HCT116 (cell line): ENCODE data around the gene METTL26. TPM values are rescaled to one million over a fixed set of nuclear protein-coding genes. Genes with fewer than 3 reads are reported as not detected.

Experiments used
- ATAC-seq: fragments of 200-7000 bp; cut with Tn5 transposase; 2 replicates; pipeline ENCODE4 v1.9.1; 2020; ENCODE audit warnings: mild to moderate bottlenecking, moderate library complexity
- BruUV-seq: library from RNA; stranded (reverse); fragments of 400-500 nt; replicated peaks from 2 replicates; lab custom pipeline; 2021; lab: Mats Ljungman, UMichigan
- CTCF ChIA-PET: fragments of 300-600 bp; sonication (Branson Sonifier 250); formaldehyde crosslinking; loops from one replicate; lab custom pipeline; 2021; ENCODE audit warnings: antibody characterized with exemption; lab: Charles Lee
- POLR2A ChIA-PET: fragments of 300-600, 350-600 bp; sonication (Branson Sonifier 250); formaldehyde crosslinking; loops from one replicate; lab custom pipeline; 2021; ENCODE audit warnings: antibody characterized with exemption; lab: Charles Lee
- RAD21 ChIA-PET, 2 experiments: fragments of 300-600 bp; sonication (Branson Sonifier 250); formaldehyde crosslinking; loops; one replicate each; lab custom pipeline; 2023; ENCODE audit warnings: low total read pairs in 2 of 2; ENCODE audit not compliant: uncharacterized antibody in 2 of 2, unreplicated experiment in 2 of 2, low non-redundant PET in 1 of 2; lab: Charles Lee
- DNase-seq: peaks from one replicate; pipeline ENCODE4 v3.0.0-alpha.2; 2010; ENCODE audit warnings: low read depth, low spot score
- H2AFZ ChIP-seq: fragments of 200-600 bp; shearing (Covaris generic), sonication (generic); 2 replicates; pipeline ENCODE4 v1.6.1; 2017; ENCODE audit warnings: low read depth, mixed run types, mixed read lengths, antibody characterized with exemption, low read length; ENCODE audit not compliant: poor library complexity, severe bottlenecking
- H3K27ac ChIP-seq: 2 replicates; pipeline ENCODE4 v1.5.1; 2012; ENCODE audit warnings: low read depth, low read length
- H3K27me3 ChIP-seq: fragments of 200-600 bp; sonication (generic); 2 replicates; pipeline ENCODE4 v1.6.1; 2016; ENCODE audit warnings: mixed run types, low read length, mixed read lengths; ENCODE audit not compliant: insufficient read depth
- H3K36me3 ChIP-seq, 2 experiments: fragments of 200-500 bp in 1 of 2; fragments of 200-600 bp in 1 of 2; sonication (Bioruptor generic) in 1 of 2; sonication (generic) in 1 of 2; 2 replicates each; pipeline versions ENCODE4 v1.5.1 to v1.6.1; 2014 to 2016; ENCODE audit warnings: low read length in 2 of 2, inconsistent platforms in 1 of 2, mixed read lengths in 1 of 2, mixed run types in 1 of 2; ENCODE audit not compliant: insufficient read depth in 2 of 2, control insufficient read depth in 1 of 2
- H3K4me1 ChIP-seq, 2 experiments: fragments of 200-600 bp in 1 of 2; sonication (generic) in 1 of 2; 2 replicates each; pipeline versions ENCODE4 v1.5.1 to v1.6.1; 2012 to 2017; ENCODE audit warnings: low read length in 2 of 2, inconsistent platforms in 1 of 2, mild to moderate bottlenecking in 1 of 2, mixed read lengths in 1 of 2, mixed run types in 1 of 2, moderate library complexity in 1 of 2; ENCODE audit not compliant: insufficient read depth in 2 of 2, control insufficient read depth in 1 of 2
- H3K4me2 ChIP-seq: fragments of 200-600 bp; sonication (generic); 2 replicates; pipeline ENCODE4 v1.6.1; 2017; ENCODE audit warnings: mixed run types, low read length, mixed read lengths
- H3K4me3 ChIP-seq, 2 experiments: fragments of 200-600 bp in 1 of 2; sonication (generic) in 1 of 2; replicated peaks in 1 of 2; 2 replicates each; pipeline ENCODE4 v1.5.1; 2011 to 2016; ENCODE audit warnings: low read length in 2 of 2, control low read depth in 1 of 2, low read depth in 1 of 2, mild to moderate bottlenecking in 1 of 2, mixed read lengths in 1 of 2, mixed run types in 1 of 2
- H3K79me2 ChIP-seq: fragments of 200-600 bp; sonication (generic); 2 replicates; pipeline ENCODE4 v1.6.1; 2017; ENCODE audit warnings: mild to moderate bottlenecking, mixed run types, low read length, moderate library complexity, mixed read lengths; ENCODE audit not compliant: insufficient read depth
- H3K9ac ChIP-seq: fragments of 200-600 bp; sonication (generic); 2 replicates; pipeline ENCODE4 v1.6.1; 2016; ENCODE audit warnings: low read length, mixed read lengths
- H3K9me2 ChIP-seq: fragments of 200-600 bp; sonication (generic), shearing (Covaris generic); 2 replicates; pipeline ENCODE4 v1.6.1; 2017; ENCODE audit warnings: mixed run types, mild to moderate bottlenecking, moderate library complexity; ENCODE audit not compliant: insufficient read depth
- H3K9me3 ChIP-seq, 2 experiments: fragments of 200-500 bp in 1 of 2; fragments of 200-600 bp in 1 of 2; sonication (Bioruptor generic) in 1 of 2; sonication (generic) in 1 of 2; 2 replicates each; pipeline ENCODE4 v1.6.1; 2014 to 2017; ENCODE audit warnings: low read length in 2 of 2, mixed read lengths in 2 of 2, inconsistent platforms in 1 of 2, low read depth in 1 of 2, mild to moderate bottlenecking in 1 of 2, mixed run types in 1 of 2, moderate library complexity in 1 of 2; ENCODE audit not compliant: control insufficient read depth in 1 of 2, insufficient read depth in 1 of 2
- H4K20me1 ChIP-seq: fragments of 200-600 bp; sonication (generic), shearing (Covaris generic); 2 replicates; pipeline ENCODE4 v1.6.1; 2017; ENCODE audit warnings: mixed run types, mild to moderate bottlenecking, moderate library complexity; ENCODE audit not compliant: insufficient read depth
- CTCF ChIP-seq, 3 experiments: fragments of 200-600 bp in 1 of 3; sonication (generic) in 1 of 3; IDR thresholded peaks in 2 of 3; conservative IDR thresholded peaks in 1 of 3; 2 replicates each; pipeline ENCODE4 v1.5.1; 2012 to 2017; ENCODE audit warnings: low read depth in 2 of 3, low read length in 2 of 3, antibody characterized with exemption in 1 of 3, borderline replicate concordance in 1 of 3, control low read depth in 1 of 3, mild to moderate bottlenecking in 1 of 3, mixed read lengths in 1 of 3, mixed run types in 1 of 3, moderate library complexity in 1 of 3; ENCODE audit not compliant: insufficient read depth in 1 of 3
- ELF1 ChIP-seq: IDR thresholded peaks from 2 replicates; pipeline ENCODE4 v1.6.1; 2012; ENCODE audit warnings: low read depth, borderline replicate concordance
- EZH2phosphoT487 ChIP-seq: fragments of 200-600 bp; IDR thresholded peaks from 2 replicates; pipeline ENCODE4 v1.6.1; 2018; ENCODE audit warnings: antibody characterized with exemption, borderline replicate concordance
- MAX ChIP-seq: IDR thresholded peaks from 2 replicates; pipeline ENCODE4 v1.6.1; 2012
- SIN3A ChIP-seq: IDR thresholded peaks from 2 replicates; pipeline ENCODE4 v1.6.1; 2012; ENCODE audit warnings: low read depth
- SRF ChIP-seq: IDR thresholded peaks from 2 replicates; pipeline ENCODE4 v1.6.1; 2012; ENCODE audit warnings: low read depth
- TCF7L2 ChIP-seq: IDR thresholded peaks from 2 replicates; pipeline ENCODE4 v1.7.0; 2011; ENCODE audit warnings: borderline replicate concordance, inconsistent platforms; ENCODE audit not compliant: insufficient read depth, insufficient read length; ENCODE audit errors: extremely low read depth
- YY1 ChIP-seq: IDR thresholded peaks from 2 replicates; pipeline ENCODE4 v1.6.1; 2011; ENCODE audit warnings: low read length, low read depth, moderate library complexity, mild to moderate bottlenecking; ENCODE audit not compliant: insufficient replicate concordance; ENCODE audit errors: extremely low read depth
- ZFX ChIP-seq: fragments of 450-650 bp; IDR thresholded peaks from 2 replicates; pipeline ENCODE4 v1.6.1; 2017
- intact Hi-C: fragments of 100-400 bp; cut with micrococcal nuclease; formaldehyde crosslinking; loops from 2 replicates; pipeline ENCODE4 v1.10.0; 2022
- total RNA-seq: library from RNA; stranded (reverse); gene quantifications from one replicate; pipeline ENCODE4 v1.2.1, GENCODE V29; 2021; ENCODE audit not compliant: unreplicated experiment

METTL26 gene
- total RNA-seq, 1 experiment from 2014 or later: 85.7 TPM

- Histone ChIP-seq H3K4me1 (no peaks in the 10 kb centered on the region), H3K27ac (no peak overlapping the region), H3K36me3 (no peaks in the 10 kb centered on the region), H3K79me2 (peaks cover 6% of the 10 kb centered on the region; the same call in 1 of the 2 replicates)
- CTCF ChIA-PET: no interaction called here
- intact Hi-C loops: no loop called here
- no peak for DNase-seq
- ATAC-seq: no peak
- TF ChIP-seq MAX: no peak
- no peak for TF ChIP-seq EZH2phosphoT487
- no peak for TF ChIP-seq ELF1
- TF ChIP-seq SRF: no peak
- no peak for TF ChIP-seq SIN3A
- no peak for TF ChIP-seq CTCF (IDR thresholded peaks at IDR 0.05 in 2 of 3, conservative IDR thresholded peaks at IDR 0.05 in 1 of 3; ENCODE audit: borderline replicate concordance in 1 of 3, insufficient read depth in 1 of 3, low read depth in 2 of 3, low read length in 2 of 3)
- TF ChIP-seq YY1: no peak
- TF ChIP-seq TCF7L2: no peak
- TF ChIP-seq ZFX: no peak
- TF ChIP-seq, all 23 proteins: peak for 0
- no peaks in the 10 kb centered on the region for H3K27me3 ChIP-seq
- no peak overlapping the region for H2AFZ ChIP-seq
- H3K9me2 ChIP-seq: no peaks in the 10 kb centered on the region
- H3K4me2 ChIP-seq: no peak overlapping the region
- H3K9ac ChIP-seq: no peak overlapping the region
- H4K20me1 ChIP-seq: no peaks in the 10 kb centered on the region
- RAD21 ChIA-PET: no interaction called here
- POLR2A ChIA-PET: no interaction called here
- H3K4me3 ChIP-seq: no peak overlapping the region
- BruUV-seq: no TSS peak
- H3K9me3 ChIP-seq: no peaks in the 10 kb centered on the region
These were observed 21.0 kb downstream of the METTL26 start for GRCh38 chr16:615122-615521.
